MCF 10A (cell line): ENCODE measurements around the gene TSPAN19. TPM values are rescaled to one million over a fixed set of nuclear protein-coding genes. Genes with fewer than 3 reads are reported as not detected.
A peak's percentile ranks its signal among the peaks of the same experiment; 100 is the strongest.

Experiments used
- BruUV-seq: library from RNA; stranded (reverse); fragments of 400-500 nt; replicated peaks from 2 replicates; lab custom pipeline; 2021; lab: Mats Ljungman, UMichigan
- CTCF ChIA-PET: fragments of 300-600 bp; sonication (Branson Sonifier 250); formaldehyde crosslinking; extraction: SDS; loops from one replicate; lab custom pipeline; 2021; ENCODE audit warnings: antibody characterized with exemption, inconsistent platforms; lab: Yijun Ruan, JAX
- POLR2A ChIA-PET: fragments of 300-600, 350-650 bp; sonication (Branson Sonifier 250); formaldehyde crosslinking; extraction: SDS; loops from one replicate; lab custom pipeline; 2020; ENCODE audit warnings: antibody characterized with exemption, inconsistent platforms; lab: Yijun Ruan, JAX
- DNase-seq: peaks from one replicate; pipeline ENCODE4 v3.0.0-alpha.2; 2018; ENCODE audit not compliant: unreplicated experiment
- H3K27ac Mint-ChIP-seq: one replicate; pipeline ENCODE4 v1.8.0; 2022; ENCODE audit warnings: mild to moderate bottlenecking, low read depth, mixed read lengths; ENCODE audit not compliant: unreplicated experiment
- H3K27me3 Mint-ChIP-seq: one replicate; pipeline ENCODE4 v1.8.0; 2022; ENCODE audit warnings: mixed read lengths; ENCODE audit not compliant: insufficient read depth, unreplicated experiment
- H3K36me3 Mint-ChIP-seq: one replicate; pipeline ENCODE4 v1.8.0; 2022; ENCODE audit warnings: mild to moderate bottlenecking, moderate library complexity, mixed read lengths; ENCODE audit not compliant: insufficient read depth, unreplicated experiment
- H3K4me1 Mint-ChIP-seq: one replicate; pipeline ENCODE4 v1.8.0; 2022; ENCODE audit warnings: mixed read lengths; ENCODE audit not compliant: insufficient read depth, unreplicated experiment
- H3K4me3 Mint-ChIP-seq: one replicate; pipeline ENCODE4 v1.8.0; 2022; ENCODE audit warnings: mild to moderate bottlenecking, moderate library complexity, mixed read lengths; ENCODE audit not compliant: unreplicated experiment
- H3K9me3 Mint-ChIP-seq: one replicate; pipeline ENCODE4 v1.8.0; 2022; ENCODE audit warnings: mixed read lengths; ENCODE audit not compliant: unreplicated experiment
- intact Hi-C: fragments of 100-400 bp; cut with micrococcal nuclease; formaldehyde crosslinking; loops from 2 replicates; pipeline ENCODE4 v1.14.1; 2022
- total RNA-seq: library from RNA; stranded (reverse); gene quantifications from 2 replicates; pipeline ENCODE4 v1.2.3, GENCODE V29; 2022
- TF ChIP-seq, protein P1 (sequence below): fragments of 200-600 bp; IDR thresholded peaks from one replicate; pipeline ENCODE4 v1.8.0; 2022; ENCODE audit warnings: antibody characterized with exemption, mild to moderate bottlenecking; ENCODE audit not compliant: unreplicated experiment

The TSPAN19 gene
- total RNA-seq, 1 experiment from 2014 or later, result 0.63 TPM

DNA sequence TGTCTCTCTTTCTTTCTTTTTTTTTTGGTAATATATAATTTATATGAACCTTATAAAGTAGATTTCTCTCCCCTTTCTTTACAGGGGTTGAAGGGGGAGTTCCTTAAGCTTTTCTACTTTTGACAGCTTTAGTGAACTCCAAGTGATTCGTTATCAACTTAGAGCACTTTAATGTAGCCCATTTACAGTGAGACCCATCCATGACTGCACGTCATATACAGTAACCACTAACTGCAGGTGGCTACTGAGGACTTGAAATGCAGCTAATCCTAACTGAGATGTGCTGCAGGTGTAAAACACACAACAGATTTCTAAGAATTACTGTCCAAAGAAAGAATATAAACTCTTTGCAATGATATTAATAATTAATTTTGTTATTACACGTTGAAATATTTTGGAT is 656 bp upstream of the TSPAN19 start:
- Mint-ChIP-seq H3K4me1 (no peaks in the 10 kb centered on the region), H3K27ac (peak overlapping the region; percentile 88), H3K27me3 (peaks cover 11% of the 10 kb centered on the region), H3K36me3 (no peaks in the 10 kb centered on the region), H3K9me3 (no peaks in the 10 kb centered on the region), H3K4me3 (peak overlapping the region; percentile 92)
- TF ChIP-seq, protein P1, sequence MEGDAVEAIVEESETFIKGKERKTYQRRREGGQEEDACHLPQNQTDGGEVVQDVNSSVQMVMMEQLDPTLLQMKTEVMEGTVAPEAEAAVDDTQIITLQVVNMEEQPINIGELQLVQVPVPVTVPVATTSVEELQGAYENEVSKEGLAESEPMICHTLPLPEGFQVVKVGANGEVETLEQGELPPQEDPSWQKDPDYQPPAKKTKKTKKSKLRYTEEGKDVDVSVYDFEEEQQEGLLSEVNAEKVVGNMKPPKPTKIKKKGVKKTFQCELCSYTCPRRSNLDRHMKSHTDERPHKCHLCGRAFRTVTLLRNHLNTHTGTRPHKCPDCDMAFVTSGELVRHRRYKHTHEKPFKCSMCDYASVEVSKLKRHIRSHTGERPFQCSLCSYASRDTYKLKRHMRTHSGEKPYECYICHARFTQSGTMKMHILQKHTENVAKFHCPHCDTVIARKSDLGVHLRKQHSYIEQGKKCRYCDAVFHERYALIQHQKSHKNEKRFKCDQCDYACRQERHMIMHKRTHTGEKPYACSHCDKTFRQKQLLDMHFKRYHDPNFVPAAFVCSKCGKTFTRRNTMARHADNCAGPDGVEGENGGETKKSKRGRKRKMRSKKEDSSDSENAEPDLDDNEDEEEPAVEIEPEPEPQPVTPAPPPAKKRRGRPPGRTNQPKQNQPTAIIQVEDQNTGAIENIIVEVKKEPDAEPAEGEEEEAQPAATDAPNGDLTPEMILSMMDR, result no peak
- ChIA-PET POLR2A (interaction anchor here (0.5 to 3.2 kb wide), 5 partner anchors 16 to 180 kb away, joined by 3 to 30 read pairs (median 3); partner anchors contain the start of gene SLC6A15), CTCF (interaction anchor here (0.5 to 2.3 kb wide), 11 partner anchors 11 to 723 kb away, joined by 3 to 11 read pairs (median 3); no protein-coding TSS in a partner anchor)
- DNase-seq, result no peak
- TSS peak; percentile 87 for BruUV-seq
- intact Hi-C loops, result loop anchor here (10.0 kb wide), 1 partner anchor 292 kb away; no protein-coding TSS in a partner anchor

DNA sequence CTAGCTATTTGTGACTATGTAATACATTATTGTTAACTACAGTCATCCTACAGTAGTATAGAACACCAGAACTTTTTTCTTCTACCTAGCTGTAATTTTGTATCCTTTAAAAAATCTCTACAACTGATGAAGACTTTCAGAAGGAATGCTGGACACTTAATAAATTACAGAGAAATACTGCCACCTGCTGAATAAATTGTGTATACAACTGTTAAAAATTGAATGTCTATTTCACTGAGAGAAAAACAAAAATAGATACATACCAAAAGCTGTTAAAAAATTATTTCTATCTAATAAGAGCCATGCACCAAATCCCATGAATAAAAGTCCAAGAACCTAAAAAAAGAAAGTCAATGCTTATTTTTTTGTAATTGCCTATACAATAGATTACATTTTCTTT is 6.6 kb downstream of the TSPAN19 start:
- peak; percentile 44 for DNase-seq
- CTCF ChIA-PET, result interaction anchor here (0.6 to 7.6 kb wide), 25 partner anchors 9 to 1382 kb away, joined by 3 to 282 read pairs (median 5); partner anchors contain the start of gene SLC6A15
- intact Hi-C loops, result loop anchor here (1.0 kb wide), 2 partner anchors 116 to 155 kb away; no protein-coding TSS in a partner anchor
- Mint-ChIP-seq H3K4me3 (no peak overlapping the region), H3K36me3 (no peaks in the 10 kb centered on the region), H3K4me1 (no peaks in the 10 kb centered on the region), H3K27me3 (no peaks in the 10 kb centered on the region), H3K27ac (no peak overlapping the region), H3K9me3 (no peaks in the 10 kb centered on the region)
- POLR2A ChIA-PET, result interaction anchor here (0.9 to 3.5 kb wide), 6 partner anchors 9 to 157 kb away, joined by 3 to 33 read pairs (median 6); partner anchors contain the start of gene SLC6A15
- TF ChIP-seq, protein P1, result peak; percentile 43
- no TSS peak for BruUV-seq

DNA sequence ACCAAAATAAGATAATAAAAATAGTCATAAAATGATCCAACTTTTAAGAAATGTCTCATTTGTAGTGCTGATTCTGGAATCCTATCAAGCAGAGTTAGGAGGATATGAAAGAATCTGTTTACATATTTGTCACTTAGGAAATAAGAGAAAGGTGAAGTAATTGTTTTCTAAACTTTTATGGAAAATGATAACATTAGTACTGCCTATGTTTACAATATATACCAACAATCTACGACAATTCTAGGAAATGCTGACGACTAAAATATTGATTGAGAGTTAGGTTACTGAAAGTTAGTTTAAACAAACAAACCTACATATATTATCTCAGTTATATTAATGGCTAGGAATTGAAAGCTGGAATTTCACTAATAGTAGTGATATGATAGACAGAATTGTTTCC is 18.0 kb downstream of the TSPAN19 start:
- no TSS peak for BruUV-seq
- H3K27me3 Mint-ChIP-seq, result no peaks in the 10 kb centered on the region
- POLR2A ChIA-PET, result interaction anchor here (0.9 to 3.3 kb wide), 2 partner anchors 18 to 105 kb away, joined by 4 to 26 read pairs; partner anchors contain the start of genes LRRIQ1, SLC6A15 and TSPAN19
- intact Hi-C loops, result no loop called here
- peaks cover 12% of the 10 kb centered on the region for H3K4me1 Mint-ChIP-seq
- H3K4me3 Mint-ChIP-seq, result no peak overlapping the region
- TF ChIP-seq, protein P1, result no peak
- no peaks in the 10 kb centered on the region for H3K36me3 Mint-ChIP-seq
- CTCF ChIA-PET, result interaction anchor here (1.2 to 1.5 kb wide), 2 partner anchors 11 to 104 kb away, joined by 3 to 9 read pairs; no protein-coding TSS in a partner anchor
- no peak for DNase-seq
- H3K9me3 Mint-ChIP-seq, result no peaks in the 10 kb centered on the region
- H3K27ac Mint-ChIP-seq, result no peak overlapping the region

DNA sequence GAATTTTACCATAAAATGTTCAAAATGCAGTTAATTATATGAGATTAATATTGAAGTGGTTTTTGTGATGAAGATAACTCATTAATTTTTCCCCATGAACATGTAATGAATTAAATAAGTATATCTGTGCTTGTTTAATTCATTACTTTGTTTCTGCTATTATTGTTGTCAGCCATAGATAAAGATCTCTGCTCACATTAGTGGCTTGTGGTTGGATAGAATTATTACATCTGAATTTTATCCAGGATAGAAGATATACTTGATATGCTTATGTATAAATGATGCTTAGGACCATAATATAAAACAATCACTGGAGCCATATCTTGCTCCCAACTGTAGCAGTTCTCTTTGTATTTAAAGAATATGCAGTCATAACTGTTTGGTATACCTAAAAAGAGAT is 18.5 kb downstream of the TSPAN19 start:
- DNase-seq, result no peak
- TF ChIP-seq, protein P1, result no peak
- no peaks in the 10 kb centered on the region for H3K27me3 Mint-ChIP-seq
- ChIA-PET CTCF (interaction anchor here (0.9 to 1.5 kb wide), 2 partner anchors 11 to 19 kb away, joined by 3 to 9 read pairs; partner anchors contain the start of genes LRRIQ1 and TSPAN19), POLR2A (interaction anchor here (3.3 kb wide), 1 partner anchor 105 kb away, joined by 26 read pairs; the partner anchor contains the start of gene SLC6A15)
- no peaks in the 10 kb centered on the region for H3K36me3 Mint-ChIP-seq
- no peak overlapping the region for H3K4me3 Mint-ChIP-seq
- no peaks in the 10 kb centered on the region for H3K9me3 Mint-ChIP-seq
- no peak overlapping the region for H3K27ac Mint-ChIP-seq
- H3K4me1 Mint-ChIP-seq, result peaks cover 12% of the 10 kb centered on the region
- intact Hi-C loops, result no loop called here
- BruUV-seq, result no TSS peak
